ENCODE results near the gene SLC47A2.

DNA sequence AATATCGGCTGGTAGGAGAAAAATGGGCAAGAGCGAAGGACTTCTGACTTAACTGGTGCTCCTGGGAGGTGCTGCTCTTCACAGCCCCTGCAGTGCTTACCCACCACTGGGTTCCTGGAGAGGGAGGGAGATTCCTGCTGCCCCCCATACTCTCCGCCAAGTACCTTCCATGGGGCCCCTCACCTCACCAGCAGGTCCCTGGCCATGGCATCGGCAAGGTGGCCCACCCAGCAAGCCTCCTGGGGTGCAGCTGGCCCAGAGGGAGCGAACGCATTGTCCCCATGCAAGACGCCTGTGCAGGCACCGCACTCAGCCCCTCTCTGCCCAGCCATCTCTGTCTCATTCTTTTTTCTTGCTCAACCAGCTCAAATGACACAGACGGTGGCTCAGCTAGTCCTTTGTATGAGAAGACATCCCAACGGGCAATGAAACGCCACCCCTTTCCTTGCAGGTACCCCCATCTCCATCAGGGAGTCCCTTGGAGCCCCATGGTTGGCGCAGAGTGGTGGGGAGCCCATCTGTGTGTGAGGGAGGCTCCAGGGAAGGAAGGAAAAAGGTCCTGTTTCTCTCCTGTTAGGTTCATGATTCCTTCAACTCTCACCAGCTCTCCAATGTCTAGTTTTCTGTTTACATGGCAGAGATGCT lies 41.3 kb upstream of the SLC47A2 start:
- no peak for TF ChIP-seq EZH2phosphoT487 (IDR thresholded peaks at IDR 0.05; ENCODE audit: insufficient read depth, low read depth)
- TF ChIP-seq EZH2 (IDR thresholded peaks at IDR 0.05; ENCODE audit: insufficient read depth, poor library complexity, severe bottlenecking), result no peak
